GM18907 (cell line): ENCODE data around the gene ZDHHC11.
"Not testable (repeated sequence)": the region's sequence is repeated elsewhere in the genome, so short reads cannot be mapped to it uniquely, and the experiment has no call there.

Experiments
- ATAC-seq: cut with Tn5 transposase; IDR thresholded peaks from one replicate; pipeline ENCODE4 v1.9.1; 2021; ENCODE audit warnings: mild to moderate bottlenecking, moderate library complexity; ENCODE audit not compliant: unreplicated experiment

The ZDHHC11 gene

DNA sequence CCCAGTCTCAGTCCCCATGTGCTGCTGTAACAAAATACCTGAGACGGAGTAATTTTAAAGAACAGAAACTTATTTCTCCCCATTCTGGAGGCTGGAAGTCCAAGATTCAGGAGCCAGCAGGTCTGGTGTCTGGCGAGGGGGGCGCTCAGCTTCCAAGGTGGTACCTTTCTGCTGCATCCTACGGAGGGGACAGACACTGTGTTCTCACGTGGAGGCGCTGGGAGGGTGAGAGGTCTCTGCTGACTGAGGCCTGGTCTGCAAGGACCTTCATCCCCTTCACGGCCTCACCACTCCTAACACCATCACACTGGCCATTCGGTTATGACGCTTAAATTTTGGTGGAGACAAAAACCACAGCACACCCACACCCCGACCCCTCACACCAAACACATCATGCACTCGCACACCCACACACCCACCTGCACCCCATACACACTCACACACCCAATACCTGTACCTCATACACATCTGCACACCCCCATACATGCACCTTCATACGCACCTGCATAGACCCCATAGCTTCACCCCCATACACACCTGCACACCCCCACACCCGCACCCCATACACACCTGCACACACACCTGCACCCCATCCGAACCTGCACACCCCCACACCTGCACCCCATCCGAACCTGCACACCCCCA, 9.8 kb upstream of the ZDHHC11 start:
- no peak for ATAC-seq

DNA sequence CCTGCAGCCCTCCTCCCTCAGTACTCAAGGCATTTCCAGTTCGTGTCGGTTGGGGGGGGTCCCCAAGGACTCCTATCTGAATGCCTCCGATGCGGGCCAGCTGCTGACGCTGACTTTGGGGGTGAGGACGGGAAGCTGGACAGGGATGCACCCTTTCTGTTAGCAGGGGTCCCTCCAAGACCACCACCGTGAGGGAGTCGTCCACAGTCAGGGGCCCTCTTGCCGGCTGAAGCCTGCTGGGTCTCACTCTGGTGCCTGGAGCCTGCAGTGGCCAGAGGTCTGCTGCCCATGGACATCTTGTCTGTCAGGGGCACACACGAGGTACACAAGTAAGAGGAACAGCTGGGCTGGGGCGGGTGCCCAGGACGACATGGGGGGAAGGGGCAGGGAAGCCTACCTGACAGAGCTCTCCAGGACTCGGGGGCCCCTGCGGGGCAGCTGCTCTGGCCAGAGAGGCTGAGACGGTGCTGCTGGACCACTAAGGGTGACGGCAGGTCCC, 9.1 kb upstream of the ZDHHC11 start:
- ATAC-seq, result no peak

DNA sequence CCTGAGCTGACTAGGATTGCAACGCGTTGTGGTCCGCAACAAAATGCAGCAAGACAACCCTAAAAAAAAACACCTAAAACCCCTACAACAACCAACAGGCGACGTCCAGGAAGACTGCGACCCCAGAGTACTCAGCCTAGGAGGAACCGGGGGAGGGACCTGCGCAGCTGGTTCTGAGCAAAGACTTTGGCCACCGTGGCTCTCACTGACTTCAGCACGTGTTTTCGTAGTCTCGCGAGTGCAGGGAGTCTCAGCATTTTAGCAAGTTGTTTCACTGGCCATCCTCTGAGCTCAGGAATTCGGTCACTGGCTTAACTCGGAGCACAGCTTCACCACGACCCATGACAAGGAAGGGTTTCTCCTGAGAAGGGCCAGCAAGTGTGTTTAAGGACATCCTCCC, 8.6 kb upstream of the ZDHHC11 start:
- ATAC-seq, result no peak

DNA sequence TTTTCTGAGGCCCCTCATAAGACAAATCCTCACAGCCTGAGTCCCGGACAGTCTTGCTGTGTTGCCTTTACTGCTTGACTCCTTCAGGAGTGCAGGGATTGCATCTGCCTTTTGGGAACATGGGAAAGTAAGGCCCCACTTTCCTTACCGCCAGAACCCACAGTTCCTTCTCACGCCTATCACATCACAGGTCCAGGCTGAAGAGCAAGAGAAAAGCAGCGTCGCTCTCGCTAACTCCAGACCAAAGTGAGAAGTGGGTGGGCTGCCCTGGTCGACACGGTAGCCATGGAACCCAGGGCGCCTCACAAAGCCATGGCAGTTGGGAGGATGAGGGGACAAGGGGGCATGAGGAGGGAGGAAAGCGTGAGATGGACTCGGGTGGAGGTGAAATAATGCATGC, 7.9 kb upstream of the ZDHHC11 start:
- no peak for ATAC-seq

DNA sequence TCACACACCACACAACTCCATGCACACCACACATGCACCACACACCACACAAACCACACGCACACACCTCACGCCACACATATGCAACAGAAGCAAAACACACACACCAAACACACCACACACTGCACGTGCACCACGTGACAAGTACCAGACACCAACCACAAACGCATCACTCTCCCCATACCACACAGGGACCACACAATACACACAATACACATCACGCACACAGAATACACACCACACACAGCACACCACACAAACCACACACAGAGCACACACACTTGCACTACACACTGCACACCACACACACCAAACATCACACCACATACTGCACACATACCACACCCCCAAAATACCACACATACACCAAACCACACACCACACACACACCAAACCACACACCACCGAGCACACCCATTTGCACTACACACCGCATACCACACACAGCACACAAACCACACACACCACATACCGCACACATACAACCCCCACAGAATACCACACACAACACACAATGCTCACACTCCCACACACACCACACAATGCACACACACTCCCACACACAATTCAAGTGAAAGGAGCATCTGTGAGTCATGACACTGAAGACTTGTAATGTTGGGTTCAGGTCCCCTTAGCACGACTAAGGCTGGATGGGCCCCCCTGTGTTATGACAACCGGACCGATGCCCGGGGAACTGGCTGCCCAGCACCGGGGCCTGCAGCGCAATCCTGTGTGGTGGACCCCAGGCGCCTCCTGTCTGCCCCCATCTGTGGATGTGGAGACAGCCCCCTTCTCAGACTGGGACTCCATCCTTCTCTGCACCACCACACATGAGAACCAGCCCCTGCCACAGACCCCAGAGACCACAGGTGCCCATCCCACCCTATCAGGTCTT, 6.0 kb upstream of the ZDHHC11 start:
- no peak for ATAC-seq

DNA sequence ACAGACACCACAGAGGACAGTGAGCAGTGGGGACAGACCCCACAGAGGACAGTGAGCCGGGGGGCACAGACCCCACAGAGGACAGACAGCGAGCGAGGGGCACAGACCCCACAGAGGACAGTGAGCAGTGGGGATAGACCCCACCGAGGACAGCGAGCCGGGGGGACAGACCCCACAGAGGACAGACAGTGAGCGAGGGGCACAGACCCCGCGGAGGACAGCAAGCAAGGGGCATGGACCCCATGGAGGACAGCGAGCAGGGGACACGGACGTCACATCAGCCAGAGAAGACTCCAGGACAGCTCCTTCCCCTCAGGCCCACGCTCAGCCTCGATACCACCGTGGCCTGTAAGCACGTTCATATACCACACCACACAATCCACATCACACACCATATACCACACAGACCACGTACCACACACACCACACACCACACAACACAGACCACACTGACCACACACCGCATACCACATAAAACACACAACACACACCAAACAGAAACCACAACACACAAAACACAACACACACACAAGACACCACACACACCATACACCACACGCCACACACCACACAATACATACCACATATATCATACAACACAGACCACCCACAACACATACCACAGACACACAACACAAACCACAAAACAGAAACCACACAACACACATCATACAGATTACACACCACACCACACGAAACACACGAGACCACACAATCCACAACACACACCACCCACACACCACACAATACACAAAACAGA, 5.2 kb upstream of the ZDHHC11 start:
- ATAC-seq, result no peak

DNA sequence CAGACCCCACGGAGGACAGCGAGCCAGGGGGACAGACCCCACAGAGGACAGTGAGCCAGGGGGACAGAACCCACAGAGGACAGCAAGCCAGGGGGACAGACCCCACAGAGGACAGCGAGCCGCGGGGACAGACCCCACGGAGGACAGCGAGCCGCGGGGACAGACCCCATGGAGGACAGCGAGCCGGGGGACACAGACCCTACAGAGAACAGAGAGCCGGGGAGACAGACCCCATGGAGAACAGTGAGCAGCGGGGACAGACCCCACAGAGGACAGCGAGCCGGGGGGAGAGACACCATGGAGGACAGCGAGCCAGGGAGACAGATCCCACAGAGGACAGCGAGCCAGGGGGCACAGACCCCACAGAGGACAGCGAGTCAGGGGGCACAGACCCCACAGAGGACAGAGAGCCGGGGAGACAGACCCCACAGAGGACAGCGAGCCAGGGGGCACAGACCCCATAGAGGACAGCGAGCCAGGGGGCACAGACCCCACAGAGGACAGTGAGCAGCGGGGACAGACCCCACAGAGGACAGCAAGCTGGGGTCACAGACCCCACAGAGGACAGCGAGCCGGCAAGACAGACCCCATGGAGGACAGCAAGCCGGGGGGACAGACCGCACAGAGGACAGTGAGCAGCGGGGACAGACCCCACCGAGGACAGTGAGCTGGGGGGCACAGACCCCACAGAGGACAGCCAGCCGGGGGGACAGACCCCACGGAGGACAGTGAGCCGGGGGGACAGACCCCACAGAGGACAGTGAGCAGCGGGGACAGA, 4.4 kb upstream of the ZDHHC11 start:
- no peak for ATAC-seq

DNA sequence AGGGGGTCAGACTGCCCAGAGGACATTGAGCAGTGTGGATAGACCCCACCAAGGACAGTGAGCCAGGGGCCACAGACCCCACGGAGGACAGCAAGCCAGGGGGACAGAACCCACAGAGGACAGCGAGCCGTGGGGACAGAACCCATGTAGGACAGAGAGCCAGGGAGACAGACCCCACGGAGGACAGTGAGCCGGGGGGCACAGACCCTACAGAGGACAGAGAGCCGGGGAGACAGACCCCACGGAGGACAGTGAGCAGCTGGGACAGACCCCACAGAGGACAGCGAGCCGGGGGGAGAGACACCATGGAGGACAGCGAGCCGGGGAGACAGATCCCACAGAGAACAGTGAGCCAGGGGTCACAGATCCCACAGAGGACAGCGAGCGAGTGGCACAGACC, 3.4 kb upstream of the ZDHHC11 start:
- ATAC-seq, result no peak

DNA sequence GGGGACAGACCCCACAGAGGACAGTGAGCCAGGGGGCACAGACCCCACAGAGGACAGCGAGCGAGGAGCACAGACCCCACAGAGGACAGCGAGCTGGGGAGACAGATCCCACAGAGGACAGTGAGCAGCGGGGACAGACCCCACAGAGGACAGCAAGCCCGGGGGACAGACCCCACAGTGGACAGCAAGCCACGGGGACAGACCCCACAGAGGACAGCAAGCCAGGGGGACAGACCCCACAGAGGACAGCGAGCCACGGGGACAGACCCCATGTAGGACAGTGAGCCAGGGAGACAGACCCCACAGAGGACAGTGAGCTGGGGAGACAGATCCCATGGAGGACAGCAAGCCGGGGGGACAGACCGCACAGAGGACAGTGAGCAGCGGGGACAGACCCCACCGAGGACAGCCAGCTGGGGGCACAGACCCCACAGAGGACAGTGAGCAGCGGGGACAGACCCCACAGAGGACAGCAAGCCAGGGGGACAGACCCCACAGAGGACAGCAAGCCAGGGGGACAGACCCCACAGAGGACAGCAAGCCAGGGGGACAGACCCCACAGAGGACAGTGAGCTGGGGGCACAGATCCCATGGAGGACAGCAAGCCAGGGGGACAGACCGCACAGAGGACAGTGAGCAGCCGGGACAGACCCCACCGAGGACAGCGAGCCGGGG, 2.8 kb upstream of the ZDHHC11 start:
- not testable (repeated sequence) for ATAC-seq

DNA sequence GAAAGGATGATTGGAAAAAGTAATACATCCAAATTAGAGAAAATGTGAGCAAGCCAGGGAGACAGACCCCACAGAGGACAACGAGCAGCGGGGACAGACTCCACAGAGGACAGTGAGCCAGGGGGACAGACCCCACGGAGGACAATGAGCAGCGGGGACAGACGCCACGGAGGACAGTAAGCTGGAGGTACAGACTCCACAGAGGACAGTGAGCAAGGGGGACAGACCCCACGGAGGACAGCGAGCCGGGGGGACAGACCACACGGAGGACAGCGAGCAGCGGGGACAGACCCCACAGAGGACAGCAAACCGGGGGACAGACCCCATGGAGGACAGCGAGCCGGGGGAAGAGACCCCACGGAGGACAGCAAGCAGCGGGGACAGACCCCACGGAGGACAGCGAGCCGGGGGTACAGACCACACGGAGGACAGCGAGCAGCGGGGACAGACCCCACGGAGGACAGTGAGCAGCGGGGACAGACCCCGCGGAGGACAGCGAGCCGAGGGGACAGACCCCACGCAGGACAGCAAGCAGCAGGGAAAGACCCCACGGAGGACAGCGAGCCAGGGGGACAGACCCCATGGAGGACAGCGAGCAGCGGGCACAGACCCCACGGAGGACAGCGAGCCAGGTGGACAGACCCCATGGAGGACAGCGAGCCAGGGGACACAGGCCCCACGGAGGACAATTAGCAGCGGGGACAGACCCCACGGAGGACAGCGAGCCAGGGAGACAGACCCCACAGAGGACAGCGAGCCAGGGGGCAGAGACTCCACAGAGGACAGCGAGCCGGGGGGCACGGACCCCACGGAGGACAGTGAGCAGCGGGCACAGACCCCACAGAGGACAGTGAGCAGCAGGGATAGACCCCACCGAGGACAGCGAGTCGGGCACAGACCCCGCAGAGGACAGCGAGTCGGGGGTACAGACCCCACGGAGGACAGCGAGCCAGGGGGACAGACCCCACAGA, 1.9 kb upstream of the ZDHHC11 start:
- ATAC-seq, result no peak

DNA sequence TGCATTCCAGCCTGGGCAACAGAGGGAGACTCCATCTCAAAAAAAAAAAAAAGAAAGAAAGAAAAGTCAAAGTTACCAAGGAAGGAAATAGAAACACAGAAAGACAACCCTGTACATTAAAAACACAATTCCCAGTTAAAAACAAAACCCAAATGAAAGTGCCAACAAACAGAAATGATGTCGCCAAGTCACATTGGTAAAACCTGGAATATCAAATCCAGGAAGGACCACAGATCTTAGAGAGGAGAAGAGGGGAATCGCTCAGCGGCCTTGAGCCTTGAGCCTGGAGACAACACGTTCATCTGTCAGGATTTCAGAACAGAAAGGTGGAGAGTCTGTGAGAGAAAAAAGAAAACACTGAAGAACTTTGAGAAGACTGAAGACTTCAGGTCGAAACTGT, 1.2 kb upstream of the ZDHHC11 start:
- ATAC-seq, result no peak

DNA sequence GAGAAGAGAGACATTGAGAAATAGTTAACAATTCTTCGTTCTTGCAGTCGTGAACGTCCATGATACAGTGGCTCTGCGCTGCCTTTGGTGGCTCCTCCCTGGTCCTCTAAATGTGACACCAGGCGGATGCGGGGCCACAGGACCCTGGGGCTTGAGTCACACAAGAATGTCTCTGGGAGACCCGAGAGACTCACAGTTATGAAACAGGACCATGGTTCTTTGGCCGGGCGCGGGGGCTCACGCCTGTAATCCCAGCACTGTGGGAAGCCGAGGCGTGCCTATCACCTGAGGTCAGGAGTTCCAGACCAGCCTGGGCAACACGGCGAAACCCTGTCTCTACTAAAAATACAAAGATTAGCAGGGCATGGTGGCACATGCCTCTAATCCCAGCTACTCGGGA, 767 bp upstream of the ZDHHC11 start:
- no peak for ATAC-seq

DNA sequence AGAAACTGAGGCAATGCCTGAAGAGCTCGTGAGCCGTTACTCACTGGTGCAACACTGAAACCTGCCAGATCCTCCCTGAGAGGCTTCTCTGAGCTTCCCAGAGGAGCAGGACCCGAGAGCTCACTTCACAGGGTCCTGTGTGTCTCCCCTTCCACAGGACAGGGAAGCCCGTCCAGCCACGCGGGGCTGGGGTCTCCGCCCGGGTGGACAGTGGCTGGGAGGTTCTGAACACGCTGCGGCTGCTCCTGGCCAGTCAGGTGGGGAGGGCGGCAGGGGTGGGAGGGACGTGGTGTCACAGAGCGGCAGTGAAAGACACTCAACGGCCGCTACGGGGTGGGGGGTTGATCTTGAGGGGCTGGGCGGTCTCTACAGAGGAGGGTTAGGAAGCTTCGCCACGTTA, 290 bp upstream of the ZDHHC11 start:
- ATAC-seq, result no peak

DNA sequence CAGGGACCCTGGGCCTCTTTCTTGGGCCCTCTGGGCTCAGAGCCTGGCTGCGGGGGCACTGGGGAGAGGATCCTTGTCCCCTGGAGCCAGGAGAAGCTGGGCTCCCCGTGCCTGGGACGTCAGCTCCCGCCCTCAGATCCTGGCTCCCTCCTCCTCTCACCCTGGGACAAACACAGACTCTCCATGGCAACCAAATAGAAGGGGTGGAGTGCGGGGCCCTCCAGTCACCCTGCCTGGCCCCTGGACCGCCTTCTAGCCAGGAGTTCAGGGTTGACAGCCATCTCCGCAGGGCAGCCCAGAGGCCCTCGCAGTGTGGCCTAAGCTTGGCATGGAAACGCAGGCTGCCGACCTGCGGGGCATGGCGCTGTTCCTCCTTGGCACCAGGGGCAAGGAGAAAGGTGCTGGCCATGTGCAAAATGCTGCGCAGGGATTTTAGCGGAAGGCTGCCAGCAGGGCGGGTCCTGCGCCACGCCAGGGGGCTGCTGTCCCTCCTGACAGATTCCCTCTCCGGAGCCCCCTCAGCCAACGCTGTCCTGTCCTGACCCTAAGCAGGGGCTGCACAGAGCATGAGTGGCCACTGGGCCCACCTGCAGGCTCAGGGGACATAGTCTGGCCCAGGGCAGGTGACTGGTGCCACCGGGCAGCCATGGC, 1.0 kb downstream of the ZDHHC11 start:
- no peak for ATAC-seq

DNA sequence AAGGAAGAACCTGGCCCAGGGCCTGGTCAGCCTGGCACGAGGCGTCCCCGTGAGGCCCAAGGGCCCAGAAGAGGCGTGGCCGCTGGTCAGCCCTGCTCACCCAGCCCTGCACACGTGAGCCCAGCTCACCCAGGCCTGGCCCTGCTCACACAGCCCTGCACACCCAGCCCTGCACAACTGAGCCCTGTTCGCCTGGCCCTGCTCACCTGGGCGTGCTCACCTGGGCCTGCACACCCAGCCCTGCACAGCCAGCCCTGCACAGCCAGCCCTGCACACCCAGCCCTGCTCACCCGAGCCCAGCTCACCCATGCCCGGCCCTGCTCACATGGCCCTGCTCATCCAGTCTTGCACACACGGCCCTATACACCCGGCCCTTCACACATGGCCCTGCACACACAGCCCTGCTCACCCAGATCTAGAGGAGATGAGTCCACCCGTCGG, 2.1 kb downstream of the ZDHHC11 start:
- no peak for ATAC-seq

DNA sequence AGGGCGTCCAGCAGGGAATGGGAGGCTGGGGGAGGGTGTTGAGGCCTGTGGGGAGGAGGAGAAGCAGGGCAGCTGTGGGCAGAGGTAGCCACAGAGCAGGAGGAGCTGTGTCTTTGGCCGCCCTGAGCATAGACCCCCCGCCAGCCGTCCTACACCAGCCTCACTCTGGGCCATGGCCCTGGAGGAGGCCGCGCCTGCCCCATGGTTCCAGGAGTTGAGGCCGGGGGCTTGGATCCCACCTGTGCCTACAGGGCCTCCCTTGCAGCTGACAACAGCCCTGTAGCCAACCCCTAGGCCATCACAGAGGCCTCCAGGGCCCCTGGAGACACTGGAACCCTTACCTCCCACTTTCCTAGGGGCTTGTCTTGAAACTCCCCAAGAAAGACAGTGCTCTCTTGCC, 3.0 kb downstream of the ZDHHC11 start:
- not testable (repeated sequence) for ATAC-seq

DNA sequence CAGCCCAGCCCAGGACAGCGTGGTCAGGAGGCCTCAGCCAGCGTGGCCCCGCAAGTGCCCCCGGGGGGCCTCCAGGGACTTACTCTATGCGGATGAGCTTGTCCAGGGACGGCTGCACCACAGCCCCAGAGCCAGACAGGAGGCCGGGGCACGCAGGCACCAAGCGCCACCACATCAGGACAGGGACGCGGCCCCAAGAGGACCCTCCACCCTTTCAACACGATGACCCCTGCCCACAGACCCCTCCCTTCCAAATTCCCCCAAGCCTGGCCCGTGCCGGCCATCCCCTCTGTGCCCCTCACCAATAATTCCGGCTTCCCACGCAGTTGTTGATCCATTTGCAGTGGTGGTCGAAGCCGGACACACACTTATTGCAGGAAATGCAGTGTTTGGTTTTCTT, 3.6 kb downstream of the ZDHHC11 start:
- ATAC-seq, result not testable (repeated sequence)

DNA sequence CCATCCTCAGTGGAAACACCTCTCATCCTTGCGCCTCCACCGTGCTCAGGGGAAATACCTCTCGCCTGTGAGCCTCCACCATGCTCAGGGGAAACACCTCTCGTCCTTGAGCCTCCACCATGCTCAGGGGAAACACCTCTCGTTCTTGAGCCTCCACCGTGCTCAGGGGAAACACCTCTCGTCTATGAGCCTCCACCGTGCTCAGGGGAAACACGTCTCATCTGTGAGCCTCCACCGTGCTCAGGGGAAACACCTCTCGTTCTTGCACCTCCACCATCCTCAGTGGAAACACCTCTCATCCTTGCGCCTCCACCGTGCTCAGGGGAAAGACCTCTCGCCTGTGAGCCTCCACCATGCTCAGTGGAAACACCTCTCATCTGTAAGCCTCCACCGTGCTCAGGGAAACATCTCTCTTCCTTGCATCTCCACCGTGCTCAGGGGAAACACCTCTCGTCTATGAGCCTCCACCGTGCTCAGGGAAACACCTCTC, 4.1 kb downstream of the ZDHHC11 start:
- not testable (repeated sequence) for ATAC-seq
